GOT3 (cell line): ENCODE measurements around the gene SMIM41.
"Not testable (repeated sequence)": the region's sequence is repeated elsewhere in the genome, so short reads cannot be mapped to it uniquely, and the experiment has no call there.

Experiments
- DNase-seq: peaks from one replicate; lab custom pipeline; 2025; ENCODE audit warnings: mixed read lengths; lab: John Stamatoyannopoulos, UW

The SMIM41 gene

GRCh38 chr12:52085682-52086180 lies 6.2 kb downstream of the SMIM41 start:
- DNase-seq: no peak

GRCh38 chr12:52086366-52086765 lies 6.9 kb downstream of the SMIM41 start:
- DNase-seq: no peak

GRCh38 chr12:52086944-52087835 lies 7.7 kb downstream of the SMIM41 start:
- no peak for DNase-seq

- no peak for DNase-seq
Observed at GRCh38 chr12:52087961-52088820, 8.7 kb downstream of the SMIM41 start.

GRCh38 chr12:52089491-52089890 lies 10.0 kb downstream of the SMIM41 start:
- no peak for DNase-seq

- no peak for DNase-seq
Observed at GRCh38 chr12:52090291-52090690, 10.8 kb downstream of the SMIM41 start.

- DNase-seq: no peak
Observed at GRCh38 chr12:52091061-52091460, 11.6 kb downstream of the SMIM41 start.

- no peak for DNase-seq
Observed at GRCh38 chr12:52091869-52092268, 12.4 kb downstream of the SMIM41 start.

- DNase-seq: no peak
Observed at GRCh38 chr12:52093346-52093745, 13.8 kb downstream of the SMIM41 start.

- DNase-seq: no peak
Observed at GRCh38 chr12:52096332-52097044, 17.0 kb downstream of the SMIM41 start.

- no peak for DNase-seq
Observed at GRCh38 chr12:52097045-52097666, 17.7 kb downstream of the SMIM41 start.

GRCh38 chr12:52104431-52105089 lies 25.1 kb downstream of the SMIM41 start:
- DNase-seq: not testable (repeated sequence)

GRCh38 chr12:52116222-52117125 lies 37.0 kb downstream of the SMIM41 start:
- DNase-seq: not testable (repeated sequence)

- DNase-seq: not testable (repeated sequence)
Observed at GRCh38 chr12:52117806-52118475, 38.4 kb downstream of the SMIM41 start.

- DNase-seq: no peak
Observed at GRCh38 chr12:52119398-52120254, 40.1 kb downstream of the SMIM41 start.

- no peak for DNase-seq
Observed at GRCh38 chr12:52120951-52121823, 41.7 kb downstream of the SMIM41 start.

- DNase-seq: no peak
Observed at GRCh38 chr12:52121824-52122539, 42.5 kb downstream of the SMIM41 start.
